Right atrium auricular region (tissue), 2 donors: Measurements from ENCODE around the gene PITPNM3. TPM values are rescaled to one million over a fixed set of nuclear protein-coding genes. Genes with fewer than 3 reads are reported as not detected.

Source experiments
- DNase-seq: peaks from one replicate; pipeline ENCODE4 v3.0.0-alpha.2; 2019; ENCODE audit warnings: low spot score
- H3K27ac ChIP-seq, 2 donors: fragments of 200-600 bp; sonication (generic); 1 replicate in 1 of 2; 2 replicates in 1 of 2; pipeline ENCODE4 v1.5.1; 2016 to 2019
- H3K27me3 ChIP-seq, 2 donors: fragments of 200-600 bp; sonication (generic); one replicate each; pipeline versions ENCODE4 v1.5.1 to v1.6.0; 2017 to 2019
- H3K36me3 ChIP-seq: fragments of 200-600 bp; sonication (generic); one replicate; pipeline ENCODE4 v1.5.1; 2016
- H3K4me1 ChIP-seq, 2 donors: fragments of 200-600 bp; sonication (generic); one replicate each; pipeline versions ENCODE4 v1.5.1 to v1.6.0; 2017 to 2019
- H3K4me3 ChIP-seq, 2 donors: fragments of 200-600 bp; sonication (generic); 1 replicate in 1 of 2; 2 replicates in 1 of 2; pipeline ENCODE4 v1.5.1; 2017 to 2019; ENCODE audit warnings: mild to moderate bottlenecking in 1 of 2, moderate library complexity in 1 of 2
- H3K9me3 ChIP-seq, 2 donors: fragments of 200-600 bp; sonication (generic); one replicate each; pipeline ENCODE4 v1.5.1; 2019
- CTCF ChIP-seq, 2 donors: fragments of 200-600 bp; sonication (generic); IDR thresholded peaks; one replicate each; pipeline ENCODE4 v1.5.1; 2019; ENCODE audit warnings: antibody characterized with exemption in 2 of 2
- total RNA-seq, 2 donors: library from RNA; depleted of rRNA; stranded (reverse); fragments of >200 nt; gene quantifications; one replicate each; pipeline ENCODE4 v1.1.0, GENCODE V29; 2016

Gene PITPNM3
- total RNA-seq, 2 donors from 2014 or later: 0.56 to 1.2 TPM

- Histone ChIP-seq H3K36me3 (no peaks in the 10 kb centered on the region), H3K27me3 (no peaks in the 10 kb centered on the region), H3K9me3 (no peaks in the 10 kb centered on the region), H3K4me3 (no peak overlapping the region), H3K4me1 (no peaks in the 10 kb centered on the region), H3K27ac (no peak overlapping the region)
- TF ChIP-seq CTCF (IDR thresholded peaks at IDR 0.05): no peak
- DNase-seq: no peak
These were observed 53.4 kb downstream of the PITPNM3 start for GRCh38 chr17:6502871-6503509.

- peaks cover 0 to 7% of the 10 kb centered on the region in 2 donors for H3K4me1 ChIP-seq
- TF ChIP-seq CTCF (IDR thresholded peaks at IDR 0.05): no peak
- no peak overlapping the region for H3K27ac ChIP-seq
- DNase-seq: no peak
- H3K27me3 ChIP-seq: no peaks in the 10 kb centered on the region
- no peak overlapping the region for H3K4me3 ChIP-seq
- H3K9me3 ChIP-seq: no peaks in the 10 kb centered on the region
- H3K36me3 ChIP-seq: no peaks in the 10 kb centered on the region
These were observed 54.2 kb downstream of the PITPNM3 start for GRCh38 chr17:6502142-6502541.

GRCh38 chr17:6501359-6501758 lies 55.0 kb downstream of the PITPNM3 start:
- no peak overlapping the region for H3K27ac ChIP-seq
- DNase-seq: no peak
- peaks cover 0 to 13% of the 10 kb centered on the region in 2 donors for H3K4me1 ChIP-seq
- H3K36me3 ChIP-seq: no peaks in the 10 kb centered on the region
- no peaks in the 10 kb centered on the region for H3K9me3 ChIP-seq
- no peaks in the 10 kb centered on the region for H3K27me3 ChIP-seq
- no peak overlapping the region for H3K4me3 ChIP-seq
- TF ChIP-seq CTCF (IDR thresholded peaks at IDR 0.05): no peak

GRCh38 chr17:6498901-6499540 lies 57.3 kb downstream of the PITPNM3 start:
- no peak for TF ChIP-seq CTCF (IDR thresholded peaks at IDR 0.05)
- no peak for DNase-seq
- Histone ChIP-seq H3K36me3 (no peaks in the 10 kb centered on the region), H3K4me3 (no peak overlapping the region), H3K4me1 (peaks cover 0 to 13% of the 10 kb centered on the region in 2 donors), H3K27ac (no peak overlapping the region), H3K9me3 (no peaks in the 10 kb centered on the region), H3K27me3 (no peaks in the 10 kb centered on the region)

- no peak for TF ChIP-seq CTCF (IDR thresholded peaks at IDR 0.05)
- no peak for DNase-seq
- Histone ChIP-seq H3K4me3 (no peak overlapping the region), H3K4me1 (peaks cover 0 to 13% of the 10 kb centered on the region in 2 donors), H3K27me3 (no peaks in the 10 kb centered on the region), H3K36me3 (no peaks in the 10 kb centered on the region), H3K9me3 (no peaks in the 10 kb centered on the region), H3K27ac (no peak overlapping the region)
These were observed 58.0 kb downstream of the PITPNM3 start for GRCh38 chr17:6498356-6498755.
